PFSK-1 (cell line): ENCODE data around the gene BAG2.

ENCODE experiments used
- FOXP2 ChIP-seq: optimal IDR thresholded peaks from 2 replicates; pipeline ENCODE3; 2011; ENCODE audit warnings: borderline replicate concordance, control low read depth, inconsistent platforms; ENCODE audit not compliant: insufficient read depth; ENCODE audit errors: extremely low read length, extremely low read depth
- POLR2AphosphoS5 ChIP-seq: IDR thresholded peaks from 2 replicates; pipeline ENCODE4 v1.6.1; 2012; ENCODE audit warnings: low read depth, mild to moderate bottlenecking, control low read depth, low read length, moderate library complexity
- REST ChIP-seq, 2 experiments: IDR thresholded peaks; 2 replicates each; pipeline versions ENCODE4 v1.6.1 to v1.8.0; 2011 to 2012; ENCODE audit warnings: low read depth in 2 of 2, low read length in 2 of 2, control low read depth in 1 of 2, inconsistent platforms in 1 of 2, mild to moderate bottlenecking in 1 of 2, moderate library complexity in 1 of 2; ENCODE audit not compliant: insufficient read depth in 1 of 2
- SIN3A ChIP-seq: IDR thresholded peaks from 2 replicates; pipeline ENCODE4 v1.6.1; 2012; ENCODE audit warnings: mild to moderate bottlenecking, low read length, moderate library complexity, borderline replicate concordance; ENCODE audit not compliant: insufficient read depth
- TAF1 ChIP-seq: IDR thresholded peaks from 2 replicates; pipeline ENCODE4 v1.6.1; 2012; ENCODE audit warnings: low read length, control low read depth, borderline replicate concordance; ENCODE audit not compliant: insufficient read depth

The BAG2 gene

DNA sequence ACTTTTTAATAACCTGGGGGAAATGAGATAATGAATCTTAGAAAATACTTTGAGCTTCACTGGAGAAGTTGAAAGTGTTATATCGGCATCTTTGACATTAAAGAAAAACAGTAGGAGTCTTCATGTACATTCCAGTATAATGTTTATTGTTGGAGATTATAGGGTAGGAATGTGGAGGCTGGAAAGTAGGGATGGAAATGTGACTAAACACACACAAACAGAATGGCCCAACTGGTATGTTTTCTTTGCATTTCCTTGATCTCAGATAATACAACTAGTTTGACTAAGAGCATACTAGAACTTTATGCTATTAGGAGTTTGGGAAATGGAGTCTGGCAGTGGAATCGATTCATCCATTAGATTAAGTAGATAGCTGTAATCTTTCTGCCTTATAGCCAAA, 10.1 kb upstream of the BAG2 start:
- TF ChIP-seq SIN3A (no peak), FOXP2 (no peak), REST (IDR thresholded peaks at IDR 0.05; ENCODE audit: insufficient read depth in 1 of 2, low read depth in 2 of 2, low read length in 2 of 2) (no peak), POLR2AphosphoS5 (no peak), TAF1 (no peak)

GRCh38 chr6:57162516-57162915, 9.6 kb upstream of the BAG2 start:
- no peak for TF ChIP-seq SIN3A
- no peak for TF ChIP-seq FOXP2
- no peak for TF ChIP-seq TAF1
- TF ChIP-seq REST (IDR thresholded peaks at IDR 0.05; ENCODE audit: insufficient read depth in 1 of 2, low read depth in 2 of 2, low read length in 2 of 2), result no peak
- no peak for TF ChIP-seq POLR2AphosphoS5

- TF ChIP-seq TAF1 (no peak), POLR2AphosphoS5 (no peak), FOXP2 (no peak), SIN3A (no peak), REST (IDR thresholded peaks at IDR 0.05; ENCODE audit: insufficient read depth in 1 of 2, low read depth in 2 of 2, low read length in 2 of 2) (no peak)
Measured at GRCh38 chr6:57163956-57164355, 8.2 kb upstream of the BAG2 start.

DNA sequence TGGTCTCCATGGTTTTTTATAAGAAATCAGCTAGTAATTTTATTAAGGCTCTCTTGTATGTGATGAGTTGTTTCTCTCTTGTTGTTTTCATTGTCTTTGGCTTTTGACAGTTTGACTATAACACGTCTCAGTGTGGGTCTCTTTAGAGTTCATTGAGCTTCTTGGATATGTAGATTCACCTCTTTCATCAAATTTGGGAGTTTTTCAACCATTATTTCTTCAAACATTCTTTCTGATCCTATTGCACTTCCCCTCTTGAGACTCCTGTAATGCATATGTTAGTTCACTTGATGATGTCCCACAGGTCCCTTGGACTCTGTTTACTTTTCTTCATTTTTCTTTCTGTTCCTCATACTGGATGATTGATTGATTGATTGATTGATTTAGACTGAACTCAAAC, 7.0 kb upstream of the BAG2 start:
- TF ChIP-seq TAF1 (no peak), SIN3A (no peak), REST (IDR thresholded peaks at IDR 0.05; ENCODE audit: insufficient read depth in 1 of 2, low read depth in 2 of 2, low read length in 2 of 2) (no peak), POLR2AphosphoS5 (no peak), FOXP2 (no peak)
